Endothelial cell of hepatic sinusoid (primary cell): Measurements from ENCODE around the gene GASK1A.

Experiments
- in situ Hi-C: cut with HindIII; loops from 2 replicates; pipeline ENCODE4 v1.10.0; 2017; ENCODE audit warnings: low sequenced_read_pairs

GASK1A gene

DNA sequence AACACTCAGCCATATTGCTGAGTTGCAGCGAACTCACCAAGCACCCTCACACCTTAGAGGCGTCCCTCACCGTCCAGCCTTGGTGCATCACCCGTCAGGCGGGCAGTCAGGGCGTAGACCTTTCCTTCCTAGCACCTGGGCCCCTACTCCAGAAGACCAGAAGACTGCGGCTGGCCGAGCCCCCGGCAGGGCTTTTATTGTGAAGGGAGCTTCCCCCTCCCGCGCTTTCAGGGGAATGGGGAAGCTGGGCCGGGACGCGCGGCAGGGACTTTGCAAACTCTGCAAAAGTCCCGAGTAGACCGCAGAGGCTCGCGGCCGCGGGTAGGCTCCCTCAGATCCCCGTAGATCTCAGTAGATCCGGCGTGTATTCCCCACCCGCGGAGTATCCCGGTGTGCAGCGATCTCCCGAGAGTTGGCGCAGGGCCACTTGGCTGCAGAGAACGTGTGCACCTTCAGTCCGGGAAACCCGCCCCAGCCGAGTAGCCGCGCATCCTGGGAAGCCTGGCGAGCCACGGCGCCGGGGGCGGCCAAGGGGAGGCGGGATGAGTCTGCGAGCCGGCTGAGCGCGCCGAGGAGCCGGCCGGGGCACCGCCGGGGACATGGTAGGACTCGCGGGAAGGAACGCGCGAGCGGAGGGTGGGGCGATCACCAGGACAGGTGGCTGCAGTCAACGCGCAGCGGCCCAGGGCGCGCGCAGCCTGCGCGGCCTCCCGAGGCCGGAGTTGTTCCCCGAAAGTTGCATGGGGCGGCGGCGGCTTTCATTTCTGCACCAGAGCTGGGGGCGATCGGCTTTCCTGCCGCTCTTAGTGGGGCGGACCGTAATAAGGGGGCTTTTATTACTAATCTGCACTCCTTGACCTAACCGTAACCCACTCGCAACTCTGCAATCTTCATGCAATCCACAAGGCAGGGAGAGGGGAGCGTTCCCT, at the start of gene GASK1A:
GASK1A (plus strand) TSS at position 268 of the 929 bp plus-strand sequence; CDS start at position 600, 332 bp downstream.
- in situ Hi-C loops, result no loop called here

DNA sequence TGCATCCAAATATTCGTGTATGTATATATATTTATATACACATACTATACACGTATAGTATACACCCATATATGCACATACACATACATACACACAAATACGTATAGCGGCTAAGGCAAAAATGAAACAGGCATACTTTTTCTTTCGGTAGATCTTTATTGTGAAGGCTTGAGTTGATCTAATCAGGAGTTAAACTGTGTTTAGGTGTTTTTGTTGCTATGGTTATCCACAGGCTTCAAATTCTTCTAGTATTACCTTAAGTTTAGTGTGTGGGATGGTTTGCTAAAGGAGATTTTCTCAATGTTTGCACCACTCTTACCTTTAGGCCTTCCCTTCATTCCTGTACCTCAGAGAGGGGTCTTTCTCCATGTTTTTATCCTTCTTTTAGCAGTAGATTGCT, 45.0 kb upstream of the GASK1A start:
- in situ Hi-C loops, result no loop called here

DNA sequence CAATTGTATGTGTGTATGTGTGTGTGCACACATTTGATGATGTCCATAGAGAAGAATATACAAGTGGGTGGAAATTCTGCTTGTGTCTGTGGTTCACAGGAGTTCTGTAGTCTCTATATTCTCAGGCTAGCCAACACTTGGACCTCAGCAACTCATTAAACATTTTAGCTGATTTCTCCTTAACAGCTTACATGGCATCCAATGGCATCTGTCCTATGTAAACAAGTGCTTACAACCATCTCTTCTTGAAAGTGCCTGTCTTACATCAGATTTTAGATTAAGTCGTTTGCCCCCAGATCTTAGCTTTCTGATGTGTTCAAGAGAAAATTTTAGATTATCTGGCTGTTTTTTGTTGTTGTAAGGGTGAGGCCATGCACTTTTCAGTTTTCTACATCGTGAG, 44.2 kb upstream of the GASK1A start:
- in situ Hi-C loops, result no loop called here

DNA sequence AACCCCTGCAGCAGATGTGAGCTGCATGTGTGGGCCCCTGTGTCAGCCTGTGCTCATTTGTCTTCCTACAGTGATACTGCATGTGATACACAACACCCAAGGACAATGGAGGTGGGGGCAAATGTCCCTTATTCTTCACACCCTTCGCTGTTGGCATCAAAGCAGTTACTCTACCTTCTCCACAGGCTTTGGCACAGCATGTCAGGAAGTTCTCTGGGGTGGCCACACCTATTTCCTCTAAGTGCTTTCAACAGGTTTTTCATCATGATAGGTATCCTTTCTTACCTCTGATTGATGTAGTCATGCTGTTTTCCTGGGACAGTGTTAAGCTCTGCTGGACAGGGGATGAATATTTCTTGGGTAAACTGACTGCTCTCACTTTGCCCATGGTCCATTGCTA, 43.6 kb upstream of the GASK1A start:
- in situ Hi-C loops, result no loop called here

DNA sequence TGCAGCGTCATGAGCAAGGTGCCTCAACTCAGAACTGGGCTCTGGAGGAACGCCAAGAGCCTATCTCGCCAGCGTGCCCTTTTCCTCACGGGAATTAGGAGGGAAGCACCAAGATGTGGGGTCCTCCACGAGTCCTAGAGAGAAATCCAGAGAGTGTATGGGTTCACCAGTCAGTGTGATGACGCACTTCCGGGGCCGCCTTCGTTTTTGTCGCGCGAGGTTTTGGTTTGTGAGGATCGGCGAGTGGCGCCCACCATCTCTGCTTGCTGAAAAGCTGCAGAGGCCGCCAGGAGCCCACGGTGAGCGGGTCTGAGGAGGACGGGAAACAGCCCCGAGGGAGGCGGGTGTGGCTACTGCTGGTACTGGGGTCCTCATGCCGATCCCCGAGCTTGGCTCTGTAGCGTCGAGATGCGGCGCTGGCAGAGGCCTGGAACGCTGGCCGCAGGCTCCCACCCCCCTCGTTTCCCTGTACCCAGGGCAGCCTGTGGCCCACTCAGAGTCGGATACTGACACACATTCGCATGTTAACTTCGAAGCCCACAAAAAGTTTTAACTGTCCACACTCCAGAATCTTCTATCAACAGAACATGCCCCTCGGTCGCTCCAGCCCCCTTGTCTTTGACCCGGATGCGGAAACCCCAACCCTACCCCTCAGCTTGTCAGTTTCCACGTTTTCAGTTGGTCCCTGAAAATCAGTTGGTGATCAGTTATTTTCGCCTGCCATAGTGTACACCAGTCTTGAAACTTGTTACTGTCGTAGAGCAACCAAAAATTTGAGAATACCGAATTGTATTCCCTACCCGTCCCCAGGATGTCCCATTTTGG, 42.7 kb upstream of the GASK1A start:
- in situ Hi-C loops, result no loop called here

DNA sequence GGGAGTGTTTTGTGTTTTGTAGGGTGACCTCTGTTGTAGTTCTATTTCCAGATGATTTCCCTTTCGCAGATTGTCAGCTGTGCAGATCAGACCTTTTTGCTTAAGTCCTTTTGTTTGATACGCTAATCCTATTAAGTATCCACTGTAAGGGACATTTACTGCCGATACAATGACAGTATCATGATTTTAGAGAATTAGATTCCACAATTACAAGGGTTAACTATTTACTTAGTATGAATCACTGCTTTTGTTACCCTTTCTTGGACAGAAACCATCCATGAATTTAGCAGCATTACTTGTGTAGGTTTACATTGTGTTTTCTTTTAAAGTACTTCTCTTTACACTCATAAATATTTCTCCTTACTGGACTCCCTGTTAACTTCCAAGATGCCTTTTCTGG, 41.8 kb upstream of the GASK1A start:
- in situ Hi-C loops, result no loop called here

DNA sequence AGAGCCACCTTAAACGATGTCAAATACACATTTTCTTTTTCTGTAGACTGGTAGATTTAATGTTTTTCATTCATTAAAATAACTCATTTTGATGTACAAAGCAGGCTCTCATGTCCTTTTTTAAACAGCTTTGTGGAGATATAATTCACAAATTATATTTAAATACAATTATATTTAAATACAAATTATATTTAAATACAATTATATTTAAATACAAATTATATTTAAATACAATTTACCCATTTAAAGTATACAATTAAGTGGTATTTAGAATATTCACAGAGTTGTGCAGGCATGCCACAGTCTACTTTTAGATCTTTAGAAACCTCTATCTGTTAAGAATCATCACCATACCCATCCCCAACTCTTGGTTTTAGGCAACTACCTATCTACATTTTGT, 36.4 kb upstream of the GASK1A start:
- in situ Hi-C loops, result loop anchor here (5.0 kb wide), 1 partner anchor 95 kb away; no protein-coding TSS in a partner anchor

DNA sequence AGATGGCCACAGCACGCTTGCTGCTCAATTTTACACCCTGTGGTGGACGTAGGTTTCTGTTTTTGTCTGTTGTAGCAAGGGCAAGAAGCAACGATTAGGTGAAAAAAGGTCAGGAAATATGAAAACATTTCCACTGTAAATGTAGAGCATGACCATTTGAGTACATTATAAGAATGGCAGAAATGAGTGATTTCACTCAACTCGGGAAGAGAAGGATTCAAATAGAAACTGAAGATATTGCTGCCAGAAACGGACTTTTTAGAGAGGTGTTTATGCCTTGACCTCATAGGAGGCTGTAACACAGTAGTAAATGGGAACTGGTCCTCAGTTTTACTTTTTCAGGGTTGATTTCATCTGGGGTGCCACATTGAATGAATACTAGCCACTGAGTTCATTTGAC, 33.1 kb upstream of the GASK1A start:
- in situ Hi-C loops, result no loop called here

DNA sequence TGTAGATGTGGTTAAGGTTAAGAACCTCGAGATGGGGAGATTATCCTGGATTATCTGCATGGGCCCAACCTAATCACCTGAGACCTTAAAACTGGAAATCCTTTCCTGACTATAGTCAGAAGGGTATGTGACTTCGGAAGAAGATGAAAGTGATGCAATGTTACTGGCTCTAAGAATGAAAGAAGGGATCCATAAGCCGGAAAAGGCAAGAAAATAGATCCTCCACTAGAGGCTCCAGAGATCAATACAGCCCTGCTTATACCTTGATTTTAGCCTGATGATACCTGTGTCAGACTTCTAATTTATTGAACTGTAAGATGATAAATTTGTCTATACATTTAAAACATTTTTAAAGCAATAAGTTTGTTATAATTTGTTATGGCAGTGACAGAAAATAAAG, 21.5 kb upstream of the GASK1A start:
- in situ Hi-C loops, result loop anchor here (25.0 kb wide), 1 partner anchor 705 kb away; no protein-coding TSS in a partner anchor

DNA sequence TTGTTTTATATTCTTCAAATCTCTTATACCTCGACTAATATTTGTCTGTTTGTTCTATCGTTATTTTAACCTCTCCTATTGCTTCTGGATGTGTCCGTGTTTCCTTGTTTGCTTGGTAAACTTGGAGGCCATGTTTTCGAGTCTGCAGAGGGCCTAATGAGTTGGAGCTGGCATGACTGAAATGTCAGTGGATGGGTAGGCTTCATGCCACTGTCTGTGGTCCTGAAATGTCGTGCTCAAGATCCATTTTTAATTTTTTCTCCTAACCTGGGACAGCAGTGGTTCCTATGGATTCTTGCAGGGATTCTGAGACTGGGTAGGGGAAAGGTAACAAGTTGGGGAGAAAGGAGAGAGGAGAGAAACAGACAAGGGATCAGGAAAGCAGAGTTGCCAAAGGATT, 18.8 kb upstream of the GASK1A start:
- in situ Hi-C loops, result loop anchor here (5.0 to 25.0 kb wide), 3 partner anchors 42 to 775 kb away; no protein-coding TSS in a partner anchor

DNA sequence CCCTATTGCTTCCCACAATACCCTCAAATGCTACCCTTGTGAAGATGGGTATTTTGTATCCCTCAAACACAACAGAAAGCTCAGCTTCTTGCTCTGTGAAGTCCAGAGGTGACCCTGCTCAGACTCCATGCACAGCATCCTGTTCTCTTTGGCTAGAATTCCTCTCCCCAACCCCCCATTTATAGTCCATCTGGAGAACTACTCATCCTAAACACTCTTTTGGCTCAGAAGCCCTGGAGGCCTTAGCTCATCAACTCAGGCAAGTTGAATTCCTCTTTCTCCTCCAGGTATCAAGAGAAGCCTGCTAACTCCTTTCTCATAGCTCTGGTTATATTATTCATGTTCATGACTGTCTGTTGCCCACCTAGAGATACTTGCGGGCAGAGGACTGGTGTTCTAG, 18.3 kb upstream of the GASK1A start:
- in situ Hi-C loops, result loop anchor here (5.0 to 25.0 kb wide), 3 partner anchors 42 to 774 kb away; no protein-coding TSS in a partner anchor

DNA sequence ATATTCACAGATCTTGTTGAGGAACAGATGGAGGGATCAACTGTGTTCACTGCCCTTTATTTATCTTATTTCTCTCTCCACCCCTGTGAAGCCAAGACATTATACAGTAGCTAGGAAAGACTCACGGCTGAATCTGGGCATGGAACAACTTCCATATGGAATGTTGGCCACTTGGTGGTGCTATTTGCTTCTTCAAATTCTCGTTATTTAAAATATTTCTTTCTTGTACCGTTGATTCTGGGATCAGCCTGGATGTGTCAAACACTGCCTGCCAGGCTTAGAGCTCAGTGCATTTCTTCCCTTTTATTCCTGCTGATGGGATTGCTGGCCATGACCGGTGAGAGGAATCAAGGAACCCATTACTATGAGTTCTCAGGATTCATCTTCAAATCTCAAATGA, 17.5 kb upstream of the GASK1A start:
- in situ Hi-C loops, result loop anchor here (5.0 to 25.0 kb wide), 3 partner anchors 41 to 773 kb away; no protein-coding TSS in a partner anchor

DNA sequence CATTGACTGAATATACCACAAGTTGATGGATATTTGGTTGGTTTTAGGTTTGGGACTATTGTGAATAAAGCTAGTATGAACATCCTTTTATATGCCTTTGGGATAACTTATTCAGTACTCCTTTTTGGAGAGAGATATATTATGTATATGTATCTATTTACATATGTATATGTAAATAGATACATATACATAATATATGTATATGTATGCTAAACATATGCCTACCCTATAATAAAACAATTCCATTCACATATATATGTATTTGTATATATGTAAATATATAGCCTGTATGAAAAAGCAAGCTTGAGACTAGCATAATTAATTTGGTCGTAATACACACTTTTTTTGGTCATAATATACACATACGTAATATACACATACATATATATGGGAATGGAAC, 15.8 kb upstream of the GASK1A start:
- in situ Hi-C loops, result loop anchor here (5.0 to 25.0 kb wide), 3 partner anchors 39 to 772 kb away; no protein-coding TSS in a partner anchor

DNA sequence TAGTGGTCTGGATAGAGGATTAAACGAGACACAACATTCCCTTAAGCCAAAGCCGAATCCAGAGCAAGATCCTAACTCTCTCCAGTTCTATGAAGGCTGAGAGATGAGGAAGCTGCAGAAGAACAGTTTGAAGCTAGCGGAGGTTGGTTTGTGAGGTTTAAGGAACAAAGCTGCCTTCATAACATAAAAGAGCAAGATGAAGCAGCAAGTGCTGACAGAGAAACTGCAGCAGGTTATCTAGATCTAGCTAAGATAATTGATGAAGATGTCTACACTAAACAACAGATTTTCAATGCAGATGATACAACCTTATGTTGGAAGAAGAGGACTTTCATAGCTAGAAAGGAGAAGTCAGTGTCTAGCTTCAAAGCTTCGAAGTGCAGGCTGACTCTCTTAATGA, 14.8 kb upstream of the GASK1A start:
- in situ Hi-C loops, result loop anchor here (5.0 to 25.0 kb wide), 3 partner anchors 38 to 771 kb away; no protein-coding TSS in a partner anchor

DNA sequence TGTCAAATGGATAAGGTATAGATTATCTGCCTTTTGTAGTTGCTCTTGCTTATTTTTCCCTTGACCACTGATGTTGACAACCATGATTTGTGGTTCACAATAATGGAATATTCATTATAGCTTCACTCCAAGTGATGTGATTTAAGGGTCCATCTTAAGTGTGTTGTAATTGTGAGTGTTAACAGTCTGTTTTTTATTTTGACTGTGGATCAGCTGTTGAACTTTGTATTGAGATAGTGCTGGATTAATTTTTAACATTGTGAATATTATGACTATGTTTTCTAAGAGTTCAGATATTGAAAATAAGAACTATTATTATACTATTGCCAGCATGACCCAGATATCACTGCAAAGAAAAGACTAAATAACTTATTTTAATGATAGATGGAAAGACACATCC, 8.6 kb upstream of the GASK1A start:
- in situ Hi-C loops, result loop anchor here (25.0 kb wide), 1 partner anchor 692 kb away; no protein-coding TSS in a partner anchor

DNA sequence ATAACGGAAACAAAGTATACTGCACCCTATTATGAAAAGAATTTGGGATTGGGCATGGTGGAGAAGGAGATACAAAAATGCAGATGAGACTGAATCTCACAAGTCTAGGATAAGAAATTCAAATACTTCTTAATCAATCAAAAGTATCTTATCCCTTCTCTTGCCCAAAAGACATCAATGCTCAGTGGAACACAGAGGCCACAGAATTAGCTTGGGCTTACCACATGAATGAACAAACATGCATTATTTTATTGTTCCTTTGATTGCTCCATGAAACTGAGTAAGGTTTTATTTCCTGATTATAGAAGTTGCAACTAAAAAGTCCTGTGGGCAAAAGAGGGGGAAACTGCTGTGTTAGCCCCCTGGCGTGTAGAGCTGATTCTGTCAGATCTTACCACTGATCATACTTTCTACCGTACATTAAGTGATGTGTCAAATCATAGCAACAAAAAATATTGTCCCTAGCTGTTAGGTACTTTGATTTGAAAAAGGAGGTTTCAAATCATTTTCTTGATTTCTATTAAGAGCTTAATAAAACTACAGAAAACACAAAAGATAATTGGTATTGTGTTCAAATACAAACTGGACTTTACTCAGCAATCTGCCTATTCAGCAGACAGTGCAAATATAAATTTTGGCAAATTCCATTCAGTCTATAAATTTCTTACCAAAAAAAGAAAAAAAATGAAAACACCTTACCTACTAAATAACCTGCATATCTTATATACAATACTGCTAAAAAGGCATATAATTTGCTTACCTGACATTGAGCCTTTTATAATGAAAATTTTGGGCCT, 7.9 kb upstream of the GASK1A start:
- in situ Hi-C loops, result loop anchor here (25.0 kb wide), 1 partner anchor 691 kb away; no protein-coding TSS in a partner anchor

DNA sequence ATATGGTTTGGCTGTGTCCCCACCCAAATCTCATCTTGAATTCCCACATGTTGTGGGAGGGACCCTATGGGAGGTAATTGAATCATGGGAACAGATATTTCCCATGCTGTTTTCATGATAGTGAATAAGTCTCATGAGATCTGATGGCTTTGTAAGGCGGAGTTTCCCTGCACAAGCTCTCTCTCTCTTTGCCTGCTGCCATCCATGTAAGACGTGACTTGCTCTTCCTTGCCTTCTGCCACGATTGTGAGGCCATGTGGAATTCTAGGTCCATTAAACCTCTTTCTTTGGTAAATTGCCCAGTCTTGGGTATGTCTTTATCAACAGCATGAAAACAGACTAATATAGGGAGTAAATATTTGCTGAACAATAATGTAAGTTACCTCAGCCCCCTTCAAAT, 4.2 kb upstream of the GASK1A start:
- in situ Hi-C loops, result loop anchor here (25.0 kb wide), 1 partner anchor 687 kb away; no protein-coding TSS in a partner anchor

DNA sequence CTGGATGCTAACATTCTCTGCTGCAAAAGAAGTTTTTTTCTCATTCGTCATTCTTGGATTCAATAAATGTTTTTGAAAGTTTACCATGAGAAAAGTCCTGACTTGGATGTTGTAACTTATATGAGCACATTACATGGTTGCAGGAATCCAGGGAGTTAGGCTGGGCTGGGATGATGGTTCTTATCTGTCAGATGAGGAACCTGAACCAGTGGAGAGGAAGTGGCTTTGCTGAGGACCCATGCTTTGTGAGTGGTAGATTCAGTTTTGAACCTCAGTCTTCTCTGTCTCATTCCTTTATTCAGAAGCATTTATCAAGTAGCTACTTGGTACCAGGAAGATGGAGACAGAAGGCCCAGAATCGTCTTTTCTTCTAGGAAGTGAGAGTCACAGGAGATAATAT, 3.7 kb upstream of the GASK1A start:
- in situ Hi-C loops, result no loop called here

DNA sequence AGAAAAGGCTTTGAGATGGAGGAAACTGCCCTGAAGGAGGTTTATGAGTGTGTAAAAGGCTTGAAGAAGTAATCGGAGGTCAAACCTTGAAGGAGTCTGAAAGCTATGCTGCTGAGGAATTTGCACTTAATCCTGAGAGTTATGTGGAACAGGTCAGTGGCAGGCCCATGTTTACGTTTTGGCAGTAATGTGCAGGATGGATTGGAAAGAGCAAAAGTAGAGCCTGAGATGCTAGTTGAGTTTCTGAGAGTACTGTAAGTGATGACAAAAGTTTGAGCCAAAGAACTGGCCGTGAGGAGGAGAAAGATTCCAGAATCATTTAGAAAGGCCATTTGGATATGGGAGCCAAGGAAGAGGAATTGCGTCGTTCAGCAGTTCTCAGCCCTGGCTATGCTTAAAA, 3.2 kb upstream of the GASK1A start:
- in situ Hi-C loops, result no loop called here

DNA sequence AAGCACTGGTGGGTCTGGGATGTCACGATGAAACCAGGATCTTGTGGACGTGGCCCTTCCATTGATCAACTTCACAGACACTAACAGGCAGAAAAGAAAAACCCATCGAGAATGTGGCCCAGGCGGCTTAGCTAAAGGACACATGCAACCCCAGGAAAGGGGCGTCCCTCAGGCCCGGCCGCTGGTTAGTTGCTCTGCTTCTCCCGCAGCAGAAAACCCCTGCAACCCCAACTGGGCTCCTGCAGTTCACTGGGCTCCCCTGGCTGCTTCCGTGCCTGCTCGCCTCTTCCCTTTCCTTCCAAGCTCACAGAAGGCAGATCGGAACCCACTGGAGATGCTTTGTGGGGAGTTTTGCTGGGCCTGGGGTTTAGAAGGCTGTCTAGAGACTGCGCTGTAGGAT, 1.1 kb downstream of the GASK1A start:
- in situ Hi-C loops, result loop anchor here (5.0 kb wide), 1 partner anchor 42 kb away; no protein-coding TSS in a partner anchor
